ENCODE data around the gene ATP2A3. TPM values are rescaled to one million over a fixed set of nuclear protein-coding genes. Genes with fewer than 3 reads are reported as not detected.

The ATP2A3 gene
- total and polyA plus RNA-seq, 9 donors = 1.6 to 9.9 (median 4.2) TPM

DNA sequence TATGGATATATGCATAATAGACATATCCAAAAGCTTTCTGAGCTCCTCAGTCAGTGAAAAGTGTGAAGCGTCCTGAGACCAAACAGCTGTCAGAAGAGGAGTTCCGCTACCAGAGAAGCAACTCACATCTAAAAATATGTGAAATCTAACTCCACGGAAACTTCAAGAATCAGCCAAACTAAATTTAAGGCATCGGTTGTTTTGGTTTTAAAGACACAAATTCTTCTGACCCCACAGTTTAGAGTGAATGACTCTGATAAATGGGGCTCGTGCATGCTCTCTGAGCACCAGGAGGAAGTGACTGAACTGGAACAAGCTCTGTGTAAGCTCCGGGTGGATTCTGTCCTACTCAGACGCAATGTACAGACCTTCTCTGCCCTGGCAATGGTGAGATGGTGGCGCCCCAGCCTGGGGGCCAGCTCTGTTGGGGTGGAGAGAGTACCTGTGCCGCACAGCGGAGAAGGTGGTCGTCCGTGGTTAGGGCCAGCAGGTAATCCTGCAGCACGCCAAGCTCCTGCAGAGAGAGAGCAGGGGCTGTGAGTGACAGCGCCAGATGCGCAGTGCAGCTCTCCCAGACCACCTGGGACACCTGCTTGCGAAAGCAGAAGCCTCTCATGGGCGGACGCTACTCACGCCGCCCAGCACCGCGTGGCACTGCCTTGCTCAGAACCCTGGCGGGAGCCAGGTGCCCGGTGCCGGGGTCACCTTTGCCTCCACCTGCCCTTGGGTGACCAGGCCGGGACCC is 44.4 kb upstream of the ATP2A3 start:
- Histone ChIP-seq H3K36me3 (no peaks in the 10 kb centered on the region), H3K27ac (peak overlapping the region in 1 of 2 donors; percentile 25), H3K4me3 (no peak overlapping the region), H3K27me3 (no peaks in the 10 kb centered on the region), H3K9me3 (no peaks in the 10 kb centered on the region), H3K4me1 (ENCODE audit: insufficient read depth) (peaks cover 3% of the 10 kb centered on the region)
- intact Hi-C loops (cut with DNase I) = loop anchor here (2.0 to 10.0 kb wide), 5 partner anchors 94 to 274 kb away; partner anchors contain the start of gene P2RX1 (in 1 of the 4)
- 58 to 75% (median 62%) methylated on average over 26 of the region's 26 CpGs for WGBS, 3 donors
- no peak for TF ChIP-seq EP300 (IDR thresholded peaks at IDR 0.05)
- TF ChIP-seq POLR2A (IDR thresholded peaks at IDR 0.05) = no peak
- no peak for TF ChIP-seq CTCF (IDR thresholded peaks at IDR 0.05)
- no peak for DNase-seq

- no peak overlapping the region for H3K27ac ChIP-seq
- no peak for TF ChIP-seq CTCF (IDR thresholded peaks at IDR 0.05)
- no peak for TF ChIP-seq POLR2A (IDR thresholded peaks at IDR 0.05)
- no peak for TF ChIP-seq EP300 (IDR thresholded peaks at IDR 0.05)
- intact Hi-C loops (cut with DNase I) = loop anchor here (2.0 to 10.0 kb wide), 5 partner anchors 93 to 273 kb away; partner anchors contain the start of gene P2RX1 (in 1 of the 4)
- DNase-seq = no peak
- 39 to 60% (median 44%) methylated on average over 6 of the region's 6 CpGs for WGBS, 3 donors
- no peaks in the 10 kb centered on the region for H3K36me3 ChIP-seq
- H3K4me1 ChIP-seq (ENCODE audit: insufficient read depth) = peaks cover 3% of the 10 kb centered on the region
- H3K9me3 ChIP-seq = no peaks in the 10 kb centered on the region
- H3K27me3 ChIP-seq = no peaks in the 10 kb centered on the region
- H3K4me3 ChIP-seq = no peak overlapping the region
These were observed 43.8 kb upstream of the ATP2A3 start for GRCh38 chr17:4008082-4008435.

DNA sequence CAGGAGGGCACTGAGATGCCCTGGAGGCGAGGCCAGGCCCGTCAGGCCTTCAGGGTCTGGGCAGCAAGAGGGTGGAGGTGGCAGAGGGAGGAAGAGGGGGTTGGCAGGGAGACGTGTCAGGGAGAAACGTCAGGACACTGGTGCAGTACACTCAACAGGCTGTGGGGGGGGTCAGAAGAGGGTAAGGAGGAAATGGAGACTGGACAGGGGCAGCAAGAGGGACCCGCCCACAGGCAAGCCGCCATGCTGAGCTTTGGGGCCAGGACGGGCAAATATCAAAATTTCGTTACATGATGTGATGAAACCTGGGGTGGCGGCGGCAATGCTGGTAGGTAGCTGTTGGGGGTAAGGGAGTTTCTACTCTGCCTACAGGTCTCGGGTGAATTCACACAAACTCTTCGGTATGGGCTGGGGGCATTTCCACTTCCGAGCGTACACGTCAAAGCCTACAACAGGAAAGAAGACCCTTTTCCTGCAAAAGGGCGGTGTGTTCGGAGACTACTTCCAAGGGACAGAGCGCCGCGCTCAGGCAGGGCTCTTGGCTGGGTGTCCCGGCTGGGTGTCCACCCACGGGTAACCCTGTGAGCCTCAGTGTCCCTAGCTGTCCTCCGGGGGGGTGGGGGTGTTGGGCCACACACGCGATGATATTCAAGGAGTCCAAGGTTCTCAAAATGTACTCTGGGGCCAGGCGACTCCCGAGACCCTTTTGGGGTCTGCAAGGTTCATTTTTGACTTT is 43.3 kb upstream of the ATP2A3 start:
- Histone ChIP-seq H3K36me3 (no peaks in the 10 kb centered on the region), H3K4me3 (no peak overlapping the region), H3K27ac (no peak overlapping the region), H3K27me3 (no peaks in the 10 kb centered on the region), H3K9me3 (no peaks in the 10 kb centered on the region), H3K4me1 (ENCODE audit: insufficient read depth) (peaks cover 3% of the 10 kb centered on the region)
- DNase-seq = no peak
- no peak for TF ChIP-seq EP300 (IDR thresholded peaks at IDR 0.05)
- TF ChIP-seq POLR2A (IDR thresholded peaks at IDR 0.05) = no peak
- TF ChIP-seq CTCF (IDR thresholded peaks at IDR 0.05) = no peak
- intact Hi-C loops (cut with DNase I) = loop anchor here (2.0 to 10.0 kb wide), 5 partner anchors 93 to 273 kb away; partner anchors contain the start of gene P2RX1 (in 1 of the 4)
- 89 to 93% (median 91%) methylated on average over 27 of the region's 27 CpGs for WGBS, 3 donors

DNA sequence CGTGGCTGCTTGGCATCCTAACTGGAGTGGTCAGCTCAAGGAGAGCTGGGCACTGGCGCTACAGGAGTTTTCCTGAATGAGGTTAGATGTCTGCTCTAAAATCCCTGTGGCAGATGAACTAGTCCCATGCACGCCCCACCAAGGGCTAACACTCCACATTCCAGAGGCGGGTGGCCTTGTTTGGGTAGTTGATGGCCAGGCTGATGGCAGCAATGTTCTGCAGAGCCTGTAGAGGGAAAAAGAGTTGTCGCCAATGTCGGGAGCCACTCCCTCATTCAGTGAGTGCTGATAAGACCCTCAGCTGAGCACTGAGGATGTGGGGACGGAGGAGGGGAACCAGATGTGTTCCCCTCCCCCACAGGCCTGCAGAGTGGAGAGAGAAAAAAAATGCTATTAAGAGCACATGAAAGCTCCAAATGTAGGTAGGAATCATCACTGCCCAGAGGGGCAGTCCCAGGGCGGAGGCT is 42.5 kb upstream of the ATP2A3 start:
- Histone ChIP-seq H3K27me3 (no peaks in the 10 kb centered on the region), H3K27ac (no peak overlapping the region), H3K4me1 (ENCODE audit: insufficient read depth) (peaks cover 3% of the 10 kb centered on the region), H3K9me3 (no peaks in the 10 kb centered on the region), H3K36me3 (no peaks in the 10 kb centered on the region), H3K4me3 (no peak overlapping the region)
- intact Hi-C loops (cut with DNase I) = loop anchor here in 3 of 4 donors (5.0 to 10.0 kb wide), 4 partner anchors 92 to 272 kb away; partner anchors contain the start of gene P2RX1 (in 1 of the 3)
- WGBS, 3 donors = 75 to 83% (median 75%) methylated on average over 8 of the region's 8 CpGs
- TF ChIP-seq CTCF (IDR thresholded peaks at IDR 0.05) (no peak), POLR2A (IDR thresholded peaks at IDR 0.05) (no peak), EP300 (IDR thresholded peaks at IDR 0.05) (no peak)
- no peak for DNase-seq
